ENCODE data around the gene LRRC37A3.
"Not testable (repeated sequence)": the region's sequence is repeated elsewhere in the genome, so short reads cannot be mapped to it uniquely, and the experiment has no call there.

LRRC37A3 gene

DNA sequence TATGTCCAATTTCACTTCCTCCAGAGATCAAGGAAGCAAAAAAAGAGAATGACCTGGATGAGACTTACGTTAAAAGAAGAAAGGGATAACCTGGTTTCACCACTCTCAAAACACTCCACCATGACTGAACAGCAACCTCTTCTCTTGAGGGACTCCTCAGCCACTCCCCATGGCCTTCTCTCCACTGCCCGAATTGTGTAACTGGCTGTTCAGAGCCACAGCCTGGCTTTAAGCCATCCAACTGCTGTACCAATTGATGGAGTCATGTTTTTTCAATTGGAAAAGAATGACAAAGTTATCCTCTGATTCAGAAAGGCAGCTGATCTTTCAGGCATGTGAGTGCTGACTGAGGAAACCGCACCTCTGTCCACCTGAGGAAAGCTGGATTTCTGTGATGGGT, 85.2 kb downstream of the LRRC37A3 start:
- not testable (repeated sequence) for H3K4me3 ChIP-seq (ENCODE audit: low read length)
- DNase-seq (ENCODE audit: low read depth) = peak; percentile 2

DNA sequence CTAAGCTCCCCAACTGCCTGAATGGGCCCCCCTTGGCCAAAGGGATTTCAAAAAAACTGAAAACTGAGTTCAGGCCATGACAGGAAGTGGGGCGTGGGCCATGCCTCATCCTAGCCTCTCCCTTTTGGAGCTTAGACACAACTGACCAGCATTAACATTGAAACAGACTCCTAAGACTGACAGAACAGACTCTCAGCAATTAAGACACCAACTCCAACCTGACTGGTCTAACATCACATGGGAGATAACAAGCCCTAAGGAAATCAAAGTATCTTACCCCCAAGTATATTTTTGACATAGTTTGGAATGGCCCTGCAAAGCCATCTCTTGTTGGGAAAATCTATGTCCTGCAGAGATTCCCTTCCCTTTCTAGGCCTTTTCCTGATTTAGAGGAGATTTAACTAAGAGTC, 88.6 kb downstream of the LRRC37A3 start:
- not testable (repeated sequence) for H3K4me3 ChIP-seq (ENCODE audit: low read length); DNase-seq (ENCODE audit: low read depth)

DNA sequence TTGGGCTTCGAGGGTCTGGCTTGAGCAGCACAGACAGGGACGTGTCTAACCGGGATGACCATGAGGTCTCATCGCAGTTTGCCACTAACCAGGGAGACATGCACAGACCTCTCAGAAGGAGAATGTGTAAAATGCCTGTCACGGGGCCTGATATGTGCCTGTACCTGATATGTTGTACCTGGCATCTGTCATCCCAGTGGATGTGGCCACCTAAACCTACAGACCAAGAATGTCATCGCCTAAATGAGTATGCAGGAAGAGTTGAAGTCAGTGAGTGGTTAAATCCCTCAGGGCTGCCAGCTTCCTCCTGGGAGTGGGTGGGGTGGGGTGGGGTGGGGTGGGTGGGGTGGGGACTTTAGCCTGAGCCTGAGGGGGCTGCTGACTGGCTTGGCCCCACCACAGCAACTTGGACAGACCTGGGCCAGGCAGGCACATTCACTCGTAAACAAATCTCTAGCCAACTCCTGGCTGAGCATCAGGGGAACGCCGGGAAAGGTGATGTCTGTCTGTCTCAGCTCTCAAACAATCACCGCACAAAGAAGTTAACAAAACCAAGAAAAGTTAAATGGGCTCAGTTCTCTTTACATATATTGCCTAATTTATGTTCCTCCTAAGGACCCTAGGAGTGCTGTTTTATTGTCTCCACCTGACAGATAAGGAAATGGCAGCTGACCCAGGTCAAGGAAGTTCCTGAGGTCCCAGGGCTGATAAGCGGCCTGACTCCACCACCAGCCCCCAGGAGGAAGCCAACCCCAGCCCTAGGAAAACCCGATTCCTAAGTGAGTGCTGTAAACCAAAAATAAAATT, 89.3 kb downstream of the LRRC37A3 start:
- not testable (repeated sequence) for H3K4me3 ChIP-seq (ENCODE audit: low read length); DNase-seq (ENCODE audit: low read depth)

DNA sequence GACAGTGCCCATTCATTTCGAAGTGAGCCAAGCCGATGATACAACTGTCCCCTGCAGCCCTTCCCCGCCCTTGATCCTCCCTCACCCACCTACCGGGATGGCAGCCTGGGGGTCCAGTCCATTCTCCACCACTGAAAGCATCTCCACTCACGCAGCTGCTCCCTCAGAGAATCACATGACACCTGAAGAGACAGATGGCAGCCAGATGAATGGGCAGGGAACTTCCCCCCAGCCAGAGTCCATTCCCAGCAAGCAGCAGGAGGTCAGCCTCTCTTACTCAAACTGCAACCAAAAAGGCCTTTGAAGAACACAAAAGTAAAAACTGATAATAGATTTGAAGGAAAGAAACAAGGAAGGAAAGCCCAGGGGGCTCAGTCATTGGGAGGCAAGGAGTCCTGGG, 90.2 kb downstream of the LRRC37A3 start:
- not testable (repeated sequence) for DNase-seq (ENCODE audit: low read depth); H3K4me3 ChIP-seq (ENCODE audit: low read length)

DNA sequence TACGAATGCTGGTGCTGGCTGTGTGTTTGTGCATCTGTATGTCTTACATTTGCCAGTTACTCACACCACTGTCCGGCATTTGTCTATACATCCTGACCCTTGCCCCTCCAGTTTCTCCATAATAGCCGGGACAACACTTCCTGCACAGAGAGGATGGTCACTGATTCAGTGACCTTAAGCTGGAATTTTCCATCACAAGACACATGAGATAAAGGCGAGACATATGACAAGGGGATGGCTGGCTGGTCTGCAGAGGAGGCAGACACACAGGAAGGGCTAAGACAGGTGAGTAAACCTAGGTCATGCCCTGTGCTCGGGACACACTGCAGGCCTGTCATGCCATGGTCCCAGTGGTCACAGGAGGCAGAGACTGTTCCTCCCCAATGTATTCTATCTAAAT, 100.4 kb downstream of the LRRC37A3 start:
- not testable (repeated sequence) for H3K4me3 ChIP-seq (ENCODE audit: low read length); DNase-seq (ENCODE audit: low read depth)

DNA sequence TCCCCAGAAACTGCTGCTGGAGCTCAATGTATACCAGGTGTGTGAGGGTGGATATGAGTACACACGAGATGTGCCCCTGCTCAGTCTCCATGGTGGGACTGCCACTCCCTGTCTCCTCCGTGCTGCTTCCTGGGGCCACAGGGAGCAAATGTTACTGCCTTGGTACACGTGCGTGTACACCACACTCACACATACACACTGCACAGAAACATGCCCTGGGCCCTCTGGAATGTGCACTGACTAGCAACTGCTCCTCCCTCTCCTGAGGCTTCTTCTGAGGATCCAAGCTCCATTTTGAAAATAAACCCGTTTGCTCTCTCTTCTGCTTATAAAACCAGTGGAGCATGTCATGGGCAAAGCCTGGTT, 103.5 kb downstream of the LRRC37A3 start:
- not testable (repeated sequence) for DNase-seq (ENCODE audit: low read depth); H3K4me3 ChIP-seq (ENCODE audit: low read length)

DNA sequence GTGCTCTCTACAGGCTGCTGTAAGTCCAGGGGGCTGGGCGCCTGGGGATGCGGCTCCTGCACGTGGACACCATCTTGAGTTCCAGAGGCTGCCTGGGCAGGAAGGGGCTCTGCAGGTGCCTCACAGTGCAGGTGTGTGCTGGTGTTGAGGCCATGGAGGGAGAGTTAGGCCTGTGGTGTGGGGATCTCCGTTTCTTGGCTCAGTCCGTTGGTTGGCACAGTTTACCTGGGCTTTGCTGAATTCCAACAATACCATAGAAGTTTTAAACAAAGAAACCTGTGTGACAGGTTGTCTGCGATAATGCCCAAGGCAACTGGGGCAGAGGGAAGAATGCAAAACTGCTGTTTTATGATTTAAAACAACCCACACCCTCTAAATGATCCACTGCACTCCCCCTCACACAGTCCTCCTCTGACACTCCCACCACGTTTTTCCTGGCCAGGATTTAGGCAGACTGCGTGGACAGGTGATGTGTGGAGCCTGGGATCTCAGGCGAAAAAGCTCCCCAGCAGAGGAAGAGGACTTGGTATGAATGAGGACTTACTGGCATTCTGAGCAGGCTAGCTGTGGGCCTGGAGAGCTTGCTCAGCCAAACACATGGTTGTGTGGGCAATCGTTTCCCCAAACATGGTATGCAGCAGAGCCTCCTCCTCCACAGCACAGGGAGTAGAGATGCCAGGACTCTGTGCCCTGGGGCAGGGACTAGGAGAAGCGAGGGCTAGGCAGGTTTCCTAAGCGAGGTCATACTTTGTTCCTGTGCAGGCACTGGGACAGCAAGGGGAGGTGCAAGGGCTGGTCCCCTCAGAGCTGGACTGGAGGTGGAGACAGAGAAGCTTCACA, 104.1 kb downstream of the LRRC37A3 start:
- DNase-seq (ENCODE audit: low read depth); H3K4me3 ChIP-seq (ENCODE audit: low read length): not testable (repeated sequence)

DNA sequence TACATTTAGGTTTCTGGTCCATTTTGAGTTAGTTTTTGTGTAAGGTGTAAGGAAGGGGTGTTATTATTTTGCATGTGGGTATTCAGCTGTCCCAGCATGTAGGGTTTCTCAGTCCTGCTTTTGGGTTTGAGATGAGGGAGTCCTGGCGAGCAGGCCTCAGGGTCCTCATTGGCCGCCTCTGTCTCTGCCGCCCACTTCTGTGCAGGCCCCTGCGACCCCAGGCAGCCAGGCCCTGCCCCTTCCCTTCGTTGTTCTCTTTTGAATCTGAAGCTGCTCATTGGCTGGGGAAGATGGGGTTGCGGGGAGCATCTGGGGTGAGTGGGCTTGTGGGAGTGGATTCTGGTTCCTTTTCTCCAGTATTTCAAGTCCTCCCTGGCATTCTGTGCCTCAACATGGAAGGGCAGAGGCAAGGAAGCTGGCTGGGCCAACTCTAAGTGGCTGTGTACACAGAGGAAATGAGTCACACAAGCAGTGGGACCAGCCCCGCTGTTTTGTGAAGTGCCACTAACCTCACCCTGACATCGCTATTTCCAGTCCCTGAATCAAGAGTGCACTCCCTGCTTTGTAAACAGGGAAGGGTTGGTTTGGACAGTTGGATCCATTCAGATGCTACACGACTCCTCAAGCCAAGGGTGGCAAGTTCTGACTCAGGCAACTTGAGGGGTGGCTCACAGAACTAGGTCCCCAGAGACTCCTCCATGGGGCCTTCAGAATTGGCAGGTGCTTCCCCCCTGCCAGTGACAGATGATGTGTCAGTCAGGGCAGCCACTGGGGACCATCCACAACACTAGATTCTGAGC, 110.9 kb downstream of the LRRC37A3 start:
- DNase-seq (ENCODE audit: low read depth); H3K4me3 ChIP-seq (ENCODE audit: low read length): not testable (repeated sequence)

Measured in retinal pigment epithelial cell (primary cell).